ENCODE measurements around the gene CLDN5. TPM values are rescaled to one million over a fixed set of nuclear protein-coding genes. Genes with fewer than 3 reads are reported as not detected.

CLDN5 gene
- 51.5 TPM for polyA plus RNA-seq (ENCODE audit: insufficient read length)

GRCh38 chr22:19524170-19525115 is at the start of gene CLDN5:
CLDN5 (minus strand) TSS chr22:19524410; CDS start chr22:19524255, 155 bp downstream.
- no peak for DNase-seq (ENCODE audit: low read depth)

GRCh38 chr22:19571995-19572394 is 47.8 kb upstream of the CLDN5 start:
- DNase-seq (ENCODE audit: low read depth), result no peak

GRCh38 chr22:19571207-19571795 is 47.1 kb upstream of the CLDN5 start:
- DNase-seq (ENCODE audit: low read depth), result no peak

- DNase-seq (ENCODE audit: low read depth), result no peak
Measured at GRCh38 chr22:19569976-19570375, 45.8 kb upstream of the CLDN5 start.

- no peak for DNase-seq (ENCODE audit: low read depth)
Measured at GRCh38 chr22:19569276-19569640, 45.0 kb upstream of the CLDN5 start.

- DNase-seq (ENCODE audit: low read depth), result no peak
Measured at GRCh38 chr22:19568337-19569275, 44.4 kb upstream of the CLDN5 start.

GRCh38 chr22:19567157-19568009 is 43.2 kb upstream of the CLDN5 start:
- no peak for DNase-seq (ENCODE audit: low read depth)

- no peak for DNase-seq (ENCODE audit: low read depth)
Measured at GRCh38 chr22:19566279-19567156, 42.3 kb upstream of the CLDN5 start.

- no peak for DNase-seq (ENCODE audit: low read depth)
Measured at GRCh38 chr22:19565382-19566278, 41.4 kb upstream of the CLDN5 start.

GRCh38 chr22:19559956-19560355 is 35.7 kb upstream of the CLDN5 start:
- DNase-seq (ENCODE audit: low read depth), result no peak

- DNase-seq (ENCODE audit: low read depth), result no peak
Measured at GRCh38 chr22:19559324-19559811, 35.2 kb upstream of the CLDN5 start.

GRCh38 chr22:19556963-19557545 is 32.8 kb upstream of the CLDN5 start:
- no peak for DNase-seq (ENCODE audit: low read depth)

GRCh38 chr22:19555651-19556050 is 31.4 kb upstream of the CLDN5 start:
- DNase-seq (ENCODE audit: low read depth), result no peak

- no peak for DNase-seq (ENCODE audit: low read depth)
Measured at GRCh38 chr22:19554834-19555404, 30.7 kb upstream of the CLDN5 start.

GRCh38 chr22:19553201-19553600 is 29.0 kb upstream of the CLDN5 start:
- no peak for DNase-seq (ENCODE audit: low read depth)

GRCh38 chr22:19550382-19550781 is 26.2 kb upstream of the CLDN5 start:
- DNase-seq (ENCODE audit: low read depth), result no peak

- no peak for DNase-seq (ENCODE audit: low read depth)
Measured at GRCh38 chr22:19549428-19549827, 25.2 kb upstream of the CLDN5 start.

- no peak for DNase-seq (ENCODE audit: low read depth)
Measured at GRCh38 chr22:19548964-19549363, 24.8 kb upstream of the CLDN5 start.
